ENCODE data around the gene PLA1A. TPM values are rescaled to one million over a fixed set of nuclear protein-coding genes. Genes with fewer than 3 reads are reported as not detected.
"Not testable (repeated sequence)": the region's sequence is repeated elsewhere in the genome, so short reads cannot be mapped to it uniquely, and the experiment has no call there.

The PLA1A gene
- total RNA-seq, 1 donor from 2014 or later, result not detected

DNA sequence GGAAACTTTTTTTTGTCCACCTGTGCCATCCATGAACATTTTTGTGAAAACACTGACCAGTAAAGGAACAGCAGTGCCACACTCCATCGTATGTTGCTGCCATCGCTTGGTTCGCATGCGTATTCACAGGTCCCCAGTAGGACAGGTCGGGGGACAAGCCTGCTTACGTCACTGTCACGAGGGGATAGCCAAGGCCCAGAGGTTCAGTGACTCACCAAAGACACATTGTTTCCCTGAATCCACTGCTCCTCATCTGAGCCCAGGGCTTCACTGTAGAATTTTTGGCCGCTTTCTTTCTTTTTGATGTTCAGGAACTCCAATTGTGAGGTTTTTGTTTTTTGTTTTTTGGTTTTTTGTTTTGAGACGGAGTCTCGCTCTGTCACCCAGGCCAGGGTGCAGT lies 12.5 kb upstream of the PLA1A start:
- H3K36me3 Mint-ChIP-seq (ENCODE audit: low read depth), result peaks cover 15% of the 10 kb centered on the region
- H3K4me1 Mint-ChIP-seq (ENCODE audit: low read depth), result peaks cover 40% of the 10 kb centered on the region
- no peak for DNase-seq (ENCODE audit: low spot score)
- H3K27ac Mint-ChIP-seq, result no peak overlapping the region
- H3K27me3 Mint-ChIP-seq (ENCODE audit: low read depth), result peaks cover 4% of the 10 kb centered on the region
- intact Hi-C loops (cut with micrococcal nuclease), result loop anchor here (10.0 kb wide), 1 partner anchor 50 kb away; no protein-coding TSS in a partner anchor
- H3K9me3 Mint-ChIP-seq, result peaks cover 3% of the 10 kb centered on the region
- H3K4me3 Mint-ChIP-seq (ENCODE audit: low read depth), result no peak overlapping the region

GRCh38 chr3:119585856-119586570 lies 11.7 kb upstream of the PLA1A start:
- Mint-ChIP-seq H3K4me3 (ENCODE audit: low read depth) (no peak overlapping the region), H3K4me1 (ENCODE audit: low read depth) (peaks cover 36% of the 10 kb centered on the region), H3K27me3 (ENCODE audit: low read depth) (peaks cover 6% of the 10 kb centered on the region), H3K36me3 (ENCODE audit: low read depth) (peaks cover 17% of the 10 kb centered on the region), H3K9me3 (peaks cover 3% of the 10 kb centered on the region), H3K27ac (no peak overlapping the region)
- intact Hi-C loops (cut with micrococcal nuclease), result loop anchor here (10.0 kb wide), 1 partner anchor 49 kb away; no protein-coding TSS in a partner anchor
- DNase-seq (ENCODE audit: low spot score), result no peak

DNA sequence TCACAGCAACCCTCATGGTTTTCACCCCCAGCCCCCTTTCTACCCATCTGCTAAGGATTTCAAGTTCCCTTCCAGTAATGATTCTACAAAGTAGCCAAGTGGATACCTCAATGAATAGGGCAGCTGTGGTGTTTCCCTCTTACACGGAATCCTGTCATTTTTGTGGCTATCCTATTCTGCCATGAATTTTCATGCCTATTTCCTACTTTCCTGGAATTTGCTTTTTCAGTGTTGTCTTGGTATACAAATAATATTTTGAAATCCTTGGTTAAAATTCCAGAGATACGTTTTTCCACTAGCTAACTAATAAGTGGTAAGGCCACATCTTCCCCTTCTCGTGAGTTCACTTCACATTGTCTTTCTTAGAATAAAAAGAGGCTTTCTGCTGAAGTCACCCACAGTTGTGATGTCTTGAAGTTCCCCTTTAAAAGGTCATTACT lies 10.9 kb upstream of the PLA1A start:
- Mint-ChIP-seq H3K4me3 (ENCODE audit: low read depth) (no peak overlapping the region), H3K36me3 (ENCODE audit: low read depth) (peaks cover 17% of the 10 kb centered on the region), H3K4me1 (ENCODE audit: low read depth) (peaks cover 33% of the 10 kb centered on the region), H3K9me3 (peaks cover 3% of the 10 kb centered on the region), H3K27me3 (ENCODE audit: low read depth) (peaks cover 6% of the 10 kb centered on the region), H3K27ac (no peak overlapping the region)
- intact Hi-C loops (cut with micrococcal nuclease), result loop anchor here (10.0 kb wide), 1 partner anchor 48 kb away; no protein-coding TSS in a partner anchor
- DNase-seq (ENCODE audit: low spot score), result no peak

GRCh38 chr3:119588112-119588511 lies 9.6 kb upstream of the PLA1A start:
- Mint-ChIP-seq H3K27me3 (ENCODE audit: low read depth) (peaks cover 11% of the 10 kb centered on the region), H3K4me3 (ENCODE audit: low read depth) (no peak overlapping the region), H3K4me1 (ENCODE audit: low read depth) (peaks cover 25% of the 10 kb centered on the region), H3K9me3 (peaks cover 3% of the 10 kb centered on the region), H3K36me3 (ENCODE audit: low read depth) (peaks cover 17% of the 10 kb centered on the region), H3K27ac (peak overlapping the region; percentile 31)
- no peak for DNase-seq (ENCODE audit: low spot score)
- intact Hi-C loops (cut with micrococcal nuclease), result loop anchor here (10.0 kb wide), 1 partner anchor 47 kb away; no protein-coding TSS in a partner anchor

GRCh38 chr3:119589102-119589773 lies 8.4 kb upstream of the PLA1A start:
- peaks cover 3% of the 10 kb centered on the region for H3K9me3 Mint-ChIP-seq
- H3K27me3 Mint-ChIP-seq (ENCODE audit: low read depth), result peaks cover 13% of the 10 kb centered on the region
- H3K4me3 Mint-ChIP-seq (ENCODE audit: low read depth), result no peak overlapping the region
- H3K4me1 Mint-ChIP-seq (ENCODE audit: low read depth), result peaks cover 25% of the 10 kb centered on the region
- no peak for DNase-seq (ENCODE audit: low spot score)
- intact Hi-C loops (cut with micrococcal nuclease), result loop anchor here (10.0 kb wide), 1 partner anchor 46 kb away; no protein-coding TSS in a partner anchor
- no peak overlapping the region for H3K27ac Mint-ChIP-seq
- H3K36me3 Mint-ChIP-seq (ENCODE audit: low read depth), result peaks cover 17% of the 10 kb centered on the region

DNA sequence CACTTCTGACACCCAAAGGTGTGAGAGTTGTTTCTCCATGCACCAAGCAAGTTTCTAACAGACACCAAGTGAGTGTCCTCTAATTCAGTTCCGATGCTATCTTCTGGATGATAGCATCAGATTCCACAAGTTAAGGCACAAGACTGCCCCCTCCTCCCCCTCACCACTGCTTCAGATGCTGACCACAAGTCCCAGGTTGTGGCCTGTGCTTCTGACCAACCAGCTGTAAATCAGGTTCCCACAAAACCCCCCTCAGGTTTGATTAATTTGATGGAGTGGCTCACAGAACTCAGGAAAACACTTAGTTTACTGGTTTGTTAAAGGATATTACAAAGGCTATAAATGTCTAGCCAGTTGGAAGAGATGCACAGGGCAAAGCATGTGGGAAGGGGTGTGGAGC lies 7.0 kb upstream of the PLA1A start:
- peaks cover 17% of the 10 kb centered on the region for H3K36me3 Mint-ChIP-seq (ENCODE audit: low read depth)
- H3K27me3 Mint-ChIP-seq (ENCODE audit: low read depth), result peaks cover 13% of the 10 kb centered on the region
- H3K9me3 Mint-ChIP-seq, result peaks cover 3% of the 10 kb centered on the region
- no peak overlapping the region for H3K4me3 Mint-ChIP-seq (ENCODE audit: low read depth)
- no peak for DNase-seq (ENCODE audit: low spot score)
- H3K27ac Mint-ChIP-seq, result no peak overlapping the region
- intact Hi-C loops (cut with micrococcal nuclease), result no loop called here
- peaks cover 25% of the 10 kb centered on the region for H3K4me1 Mint-ChIP-seq (ENCODE audit: low read depth)

DNA sequence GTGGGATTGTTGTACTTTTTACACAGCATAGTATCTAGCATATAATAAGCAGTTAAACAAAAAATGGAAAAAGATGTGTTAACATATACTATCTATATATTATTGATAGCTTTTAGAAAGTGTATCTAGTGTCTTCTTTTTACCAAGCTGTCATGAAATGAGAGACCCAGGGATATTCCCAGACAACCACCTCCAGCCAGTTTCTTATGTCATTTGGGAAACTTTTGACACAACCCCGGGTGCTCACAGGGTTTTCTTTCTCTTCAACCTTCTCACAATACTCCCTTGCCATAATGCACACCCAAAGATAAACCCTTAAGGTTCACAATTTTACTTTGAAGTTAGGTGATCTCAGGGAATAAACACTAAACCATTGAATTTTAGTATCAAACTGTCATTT lies 4.8 kb upstream of the PLA1A start:
- no peak overlapping the region for H3K4me3 Mint-ChIP-seq (ENCODE audit: low read depth)
- H3K27ac Mint-ChIP-seq, result no peak overlapping the region
- intact Hi-C loops (cut with micrococcal nuclease), result no loop called here
- H3K27me3 Mint-ChIP-seq (ENCODE audit: low read depth), result peaks cover 13% of the 10 kb centered on the region
- H3K36me3 Mint-ChIP-seq (ENCODE audit: low read depth), result peaks cover 14% of the 10 kb centered on the region
- no peak for DNase-seq (ENCODE audit: low spot score)
- H3K9me3 Mint-ChIP-seq, result peaks cover 3% of the 10 kb centered on the region
- H3K4me1 Mint-ChIP-seq (ENCODE audit: low read depth), result peaks cover 22% of the 10 kb centered on the region

GRCh38 chr3:119594066-119594465 lies 3.6 kb upstream of the PLA1A start:
- Mint-ChIP-seq H3K4me1 (ENCODE audit: low read depth) (peaks cover 18% of the 10 kb centered on the region), H3K27me3 (ENCODE audit: low read depth) (peaks cover 13% of the 10 kb centered on the region), H3K4me3 (ENCODE audit: low read depth) (no peak overlapping the region), H3K36me3 (ENCODE audit: low read depth) (peaks cover 10% of the 10 kb centered on the region), H3K27ac (no peak overlapping the region), H3K9me3 (peaks cover 3% of the 10 kb centered on the region)
- DNase-seq (ENCODE audit: low spot score), result no peak
- intact Hi-C loops (cut with micrococcal nuclease), result no loop called here

GRCh38 chr3:119594929-119595328 lies 2.8 kb upstream of the PLA1A start:
- Mint-ChIP-seq H3K4me1 (ENCODE audit: low read depth) (peaks cover 14% of the 10 kb centered on the region), H3K27me3 (ENCODE audit: low read depth) (peaks cover 12% of the 10 kb centered on the region)
- H3K9me3 Mint-ChIP-seq; DNase-seq (ENCODE audit: low spot score); H3K4me3 Mint-ChIP-seq (ENCODE audit: low read depth); intact Hi-C loops (cut with micrococcal nuclease); H3K27ac Mint-ChIP-seq; H3K36me3 Mint-ChIP-seq (ENCODE audit: low read depth): not testable (repeated sequence)

DNA sequence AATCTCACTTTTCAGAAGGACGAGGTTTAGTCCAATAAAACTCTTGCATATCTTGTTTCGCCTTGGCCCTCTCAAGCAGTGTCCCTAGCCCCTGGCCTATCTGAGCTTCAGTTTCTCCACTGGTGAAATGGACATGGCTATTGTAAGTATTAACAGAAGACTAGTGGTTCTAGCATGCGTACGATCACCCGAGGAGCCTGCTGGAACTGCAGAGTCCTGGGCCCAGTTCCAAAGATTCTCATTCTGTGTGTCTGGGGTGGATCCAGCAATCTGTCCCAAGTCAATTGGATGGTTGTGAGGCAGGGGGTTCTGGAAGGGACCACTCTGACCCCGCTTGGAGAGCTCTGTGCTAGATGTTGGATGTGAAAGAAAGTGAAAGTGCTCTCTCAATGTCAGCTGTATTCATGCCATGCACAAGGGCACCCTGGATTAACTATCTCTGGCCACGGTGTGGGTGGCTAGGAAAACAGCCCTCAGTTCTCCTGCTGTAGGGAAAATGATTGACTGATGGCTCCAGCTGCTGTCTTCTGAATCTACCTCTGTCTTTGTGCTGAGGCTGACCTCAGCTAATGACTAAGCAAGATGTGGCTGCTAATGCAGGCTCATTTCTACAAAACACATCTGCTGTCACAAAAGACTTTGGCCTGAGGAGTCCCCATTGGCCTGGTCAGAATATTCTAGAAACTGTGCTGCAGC lies 1.9 kb upstream of the PLA1A start:
- intact Hi-C loops (cut with micrococcal nuclease), result no loop called here
- Mint-ChIP-seq H3K9me3 (no peaks in the 10 kb centered on the region), H3K27ac (no peak overlapping the region), H3K4me3 (ENCODE audit: low read depth) (no peak overlapping the region), H3K27me3 (ENCODE audit: low read depth) (peaks cover 7% of the 10 kb centered on the region), H3K4me1 (ENCODE audit: low read depth) (peaks cover 14% of the 10 kb centered on the region), H3K36me3 (ENCODE audit: low read depth) (no peaks in the 10 kb centered on the region)
- DNase-seq (ENCODE audit: low spot score), result no peak

- H3K27ac Mint-ChIP-seq, result no peak overlapping the region
- peaks cover 17% of the 10 kb centered on the region for H3K4me1 Mint-ChIP-seq (ENCODE audit: low read depth)
- peaks cover 7% of the 10 kb centered on the region for H3K27me3 Mint-ChIP-seq (ENCODE audit: low read depth)
- no peak for DNase-seq (ENCODE audit: low spot score)
- intact Hi-C loops (cut with micrococcal nuclease), result no loop called here
- H3K9me3 Mint-ChIP-seq, result no peaks in the 10 kb centered on the region
- no peaks in the 10 kb centered on the region for H3K36me3 Mint-ChIP-seq (ENCODE audit: low read depth)
- no peak overlapping the region for H3K4me3 Mint-ChIP-seq (ENCODE audit: low read depth)
These were observed 1.3 kb upstream of the PLA1A start for GRCh38 chr3:119596398-119596797.

DNA sequence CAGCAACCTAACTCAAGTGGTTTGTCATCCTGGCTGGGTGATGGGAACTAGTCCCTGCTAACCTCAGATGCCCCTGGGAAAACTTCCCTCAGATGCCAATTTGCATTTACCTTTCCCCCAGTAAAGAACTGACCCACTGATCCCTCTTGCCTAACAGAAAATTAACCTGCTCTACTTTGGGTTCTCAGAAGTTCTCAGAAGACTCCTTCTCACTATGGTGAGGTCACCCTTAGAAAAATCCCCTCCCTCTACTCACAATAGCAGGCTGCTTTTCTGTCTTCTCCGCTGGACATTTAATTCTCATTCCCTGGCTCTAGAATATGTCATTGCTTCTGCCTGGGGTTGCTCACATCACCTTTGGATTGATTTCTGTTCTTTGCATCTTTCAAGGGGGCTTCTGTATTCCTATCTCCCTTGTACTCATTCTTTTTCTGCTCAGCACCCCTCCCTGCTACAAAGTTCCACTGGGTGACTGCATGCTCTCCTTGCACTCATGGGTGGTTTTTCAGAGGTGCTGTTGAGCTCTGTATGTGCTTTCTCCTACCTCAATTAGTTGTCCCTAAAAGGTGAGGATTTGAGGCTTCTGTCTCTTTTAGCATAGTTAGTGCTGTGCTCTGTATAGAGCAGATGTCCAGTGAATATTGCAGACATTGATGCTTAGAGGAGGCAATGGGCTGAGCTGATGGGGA lies 869 bp downstream of the PLA1A start:
- DNase-seq (ENCODE audit: low spot score), result no peak
- intact Hi-C loops (cut with micrococcal nuclease), result no loop called here
- Mint-ChIP-seq H3K36me3 (ENCODE audit: low read depth) (no peaks in the 10 kb centered on the region), H3K4me1 (ENCODE audit: low read depth) (peaks cover 17% of the 10 kb centered on the region), H3K27me3 (ENCODE audit: low read depth) (no peaks in the 10 kb centered on the region), H3K4me3 (ENCODE audit: low read depth) (no peak overlapping the region), H3K9me3 (no peaks in the 10 kb centered on the region), H3K27ac (no peak overlapping the region)
